HG03108 (cell line): Measurements from ENCODE around the gene RANBP3.
"Not testable (repeated sequence)": the region's sequence is repeated elsewhere in the genome, so short reads cannot be mapped to it uniquely, and the experiment has no call there.

Source experiments
- ATAC-seq: cut with Tn5 transposase; IDR thresholded peaks from one replicate; pipeline ENCODE4 v1.9.1; 2021; ENCODE audit warnings: moderate library complexity; ENCODE audit not compliant: unreplicated experiment

RANBP3 gene

DNA sequence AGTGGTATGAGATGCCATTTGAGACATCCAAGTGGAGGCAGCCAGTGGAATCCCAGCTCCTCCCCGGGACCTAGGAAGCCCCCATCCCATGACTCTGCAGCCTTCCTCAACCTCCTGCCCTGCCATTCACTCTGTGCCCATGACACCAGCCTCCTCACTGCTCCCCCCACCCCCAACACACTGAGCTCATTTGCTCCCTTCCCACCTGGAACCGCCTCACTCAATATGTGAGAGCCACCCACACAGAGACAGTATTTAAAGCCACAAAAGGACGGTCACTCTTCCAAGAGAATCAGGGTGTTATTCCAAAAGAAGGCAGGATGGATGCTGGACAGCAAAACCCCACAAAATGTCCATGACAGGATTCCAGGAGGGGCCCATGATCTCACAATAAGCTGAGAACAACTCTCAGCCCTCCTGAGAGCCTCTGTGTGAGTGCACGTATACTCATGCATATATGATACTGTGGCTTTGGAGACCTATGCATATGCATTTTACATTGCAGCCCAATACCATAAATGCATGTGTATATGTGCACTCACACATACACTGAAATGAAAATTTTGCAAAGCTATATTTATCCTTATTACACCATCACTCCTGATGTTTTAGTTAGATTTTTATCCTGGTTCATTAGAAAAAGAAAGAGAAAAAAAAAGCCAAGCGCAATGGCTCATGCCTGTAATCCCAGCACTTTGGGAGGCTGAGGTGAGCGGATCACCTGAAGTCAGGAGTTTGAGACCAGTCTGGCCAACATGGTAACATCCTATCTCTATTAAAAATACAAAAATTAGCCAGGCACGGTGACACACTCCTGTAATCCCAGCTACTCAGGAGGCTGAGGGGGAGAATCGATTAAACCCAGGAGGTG, 10.8 kb upstream of the RANBP3 start:
- no peak for ATAC-seq

DNA sequence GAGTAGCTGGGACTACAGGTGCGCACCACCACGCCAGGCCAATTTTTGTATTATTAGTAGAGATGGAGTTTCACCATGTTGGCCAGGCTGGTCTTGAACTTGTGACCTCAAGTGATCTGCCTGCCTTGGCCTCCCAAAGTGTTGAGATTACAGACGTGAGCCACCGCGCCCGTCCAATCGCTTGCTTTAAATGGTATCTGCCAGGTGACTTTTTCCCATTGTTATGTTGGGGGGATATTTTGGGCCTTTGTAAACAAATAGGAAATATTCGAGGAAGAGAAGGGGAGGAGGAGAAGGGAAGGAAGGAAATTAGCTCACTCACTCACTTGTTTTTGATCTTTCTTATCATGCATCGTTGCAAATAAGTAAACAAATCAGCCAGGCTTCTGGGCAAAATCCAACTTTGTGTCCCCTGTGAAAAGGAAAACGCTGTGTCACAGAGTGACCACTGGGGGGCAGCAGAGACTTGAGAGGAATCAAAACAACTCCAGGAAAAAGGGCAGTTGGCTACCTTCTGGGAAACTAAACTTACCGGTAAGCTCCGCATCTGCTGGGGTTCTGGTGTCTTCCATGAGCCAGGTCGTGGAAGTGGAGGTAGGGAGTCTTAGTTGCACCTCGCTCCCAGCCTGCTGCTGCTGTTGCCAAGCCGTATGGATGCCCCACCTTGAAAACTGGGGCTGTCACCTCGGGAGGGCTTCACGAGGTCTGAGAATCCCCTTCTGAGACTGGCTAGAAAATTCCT, 9.3 kb upstream of the RANBP3 start:
- no peak for ATAC-seq

DNA sequence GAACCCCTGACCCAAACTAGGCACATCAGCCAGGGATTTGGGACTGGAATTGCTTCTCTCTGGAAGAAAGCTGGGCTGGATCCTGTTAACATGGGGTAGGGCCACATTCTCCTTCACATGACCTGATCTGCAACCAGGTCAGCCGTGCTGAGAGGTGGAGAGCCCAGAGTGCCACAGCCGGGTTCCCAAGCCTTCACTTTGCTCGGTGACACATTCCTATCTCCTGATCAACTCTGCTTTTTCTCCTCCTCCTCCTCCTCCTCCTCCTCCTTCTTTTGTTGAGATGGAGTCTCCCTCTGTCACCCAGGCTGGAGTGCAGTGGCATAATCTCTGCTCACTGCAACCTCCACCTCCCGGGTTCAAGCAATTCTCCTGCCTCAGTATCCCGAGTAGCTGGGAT, 7.9 kb upstream of the RANBP3 start:
- not testable (repeated sequence) for ATAC-seq

DNA sequence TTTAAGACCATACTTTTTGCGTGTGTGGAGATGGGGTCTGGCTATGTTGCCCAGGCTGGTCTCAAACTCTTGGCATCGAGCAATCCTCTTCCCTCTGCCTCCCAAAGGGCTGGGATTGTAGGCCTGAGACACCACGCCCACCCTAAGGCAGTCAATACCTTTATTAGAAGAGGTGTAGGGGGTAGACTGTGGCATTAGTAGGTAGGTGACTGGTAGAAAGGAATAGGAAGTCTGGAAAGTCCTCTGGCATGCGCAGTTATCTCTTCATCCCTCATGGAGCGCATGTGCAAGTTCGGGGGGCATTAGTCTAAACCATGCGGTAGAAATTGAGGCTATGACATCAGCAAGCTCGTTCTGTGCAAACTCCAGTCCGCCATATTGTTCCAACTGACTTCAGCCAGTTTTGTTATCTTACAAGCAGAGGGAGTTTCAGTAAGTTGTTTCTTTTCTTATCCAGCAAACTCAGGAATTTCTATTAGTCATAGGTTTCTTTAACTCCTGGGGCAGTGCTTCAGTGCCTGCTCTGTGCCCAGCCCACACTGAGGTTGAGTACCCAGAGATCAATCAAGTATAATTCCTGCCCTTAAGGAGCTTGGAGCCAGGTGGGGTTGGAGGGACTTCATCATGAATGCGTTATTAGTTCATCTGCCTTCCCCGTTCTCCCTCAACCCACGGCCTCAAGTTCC, 7.3 kb upstream of the RANBP3 start:
- no peak for ATAC-seq

DNA sequence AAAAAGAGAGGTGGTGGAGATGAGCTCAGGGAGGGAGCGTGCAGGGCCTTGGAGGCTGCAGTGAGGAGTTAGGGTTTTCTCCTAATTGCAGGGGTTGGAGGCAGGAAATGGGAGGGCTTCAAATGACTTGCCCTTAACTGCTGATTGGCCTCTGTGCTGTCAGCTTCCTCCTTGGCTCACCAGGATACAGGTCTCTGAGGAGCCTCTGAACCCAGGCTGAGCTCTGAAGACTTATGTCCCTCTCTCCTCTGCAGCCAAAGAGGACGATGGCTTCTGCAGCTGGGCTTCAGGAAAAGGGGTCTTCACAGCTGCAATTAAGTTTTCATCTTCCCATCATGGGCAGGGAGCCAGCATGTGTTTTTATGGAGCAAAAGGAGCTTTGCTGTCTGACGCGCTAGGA, 6.7 kb upstream of the RANBP3 start:
- ATAC-seq = no peak

DNA sequence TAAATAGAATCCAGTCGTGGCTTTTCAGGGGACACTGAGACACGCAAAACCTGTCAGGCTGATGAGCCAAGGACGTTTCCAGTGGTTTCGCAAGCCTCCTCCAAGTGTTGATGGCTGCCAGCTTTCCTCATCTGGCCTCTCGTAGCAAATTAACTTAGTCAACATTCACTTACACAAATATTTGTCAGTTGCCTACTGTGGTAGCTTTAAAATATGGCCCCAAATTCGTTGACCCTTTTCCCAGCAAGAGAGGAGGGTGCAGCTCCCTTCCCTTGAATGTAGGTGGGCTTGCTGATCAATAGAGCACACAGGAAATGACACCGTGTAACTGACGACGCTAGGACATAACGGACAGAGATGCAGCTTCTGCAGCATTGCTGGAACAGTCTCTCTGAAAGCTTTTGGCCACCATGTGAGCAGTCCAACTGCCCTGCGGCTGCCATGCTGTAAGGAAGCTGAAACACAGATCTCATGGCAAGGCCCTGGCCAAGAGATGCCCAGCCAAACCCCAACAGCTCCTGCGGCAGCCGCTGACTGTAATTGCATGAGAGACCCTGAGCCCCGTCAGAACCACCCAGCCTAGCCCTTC, 5.5 kb upstream of the RANBP3 start:
- ATAC-seq = no peak

DNA sequence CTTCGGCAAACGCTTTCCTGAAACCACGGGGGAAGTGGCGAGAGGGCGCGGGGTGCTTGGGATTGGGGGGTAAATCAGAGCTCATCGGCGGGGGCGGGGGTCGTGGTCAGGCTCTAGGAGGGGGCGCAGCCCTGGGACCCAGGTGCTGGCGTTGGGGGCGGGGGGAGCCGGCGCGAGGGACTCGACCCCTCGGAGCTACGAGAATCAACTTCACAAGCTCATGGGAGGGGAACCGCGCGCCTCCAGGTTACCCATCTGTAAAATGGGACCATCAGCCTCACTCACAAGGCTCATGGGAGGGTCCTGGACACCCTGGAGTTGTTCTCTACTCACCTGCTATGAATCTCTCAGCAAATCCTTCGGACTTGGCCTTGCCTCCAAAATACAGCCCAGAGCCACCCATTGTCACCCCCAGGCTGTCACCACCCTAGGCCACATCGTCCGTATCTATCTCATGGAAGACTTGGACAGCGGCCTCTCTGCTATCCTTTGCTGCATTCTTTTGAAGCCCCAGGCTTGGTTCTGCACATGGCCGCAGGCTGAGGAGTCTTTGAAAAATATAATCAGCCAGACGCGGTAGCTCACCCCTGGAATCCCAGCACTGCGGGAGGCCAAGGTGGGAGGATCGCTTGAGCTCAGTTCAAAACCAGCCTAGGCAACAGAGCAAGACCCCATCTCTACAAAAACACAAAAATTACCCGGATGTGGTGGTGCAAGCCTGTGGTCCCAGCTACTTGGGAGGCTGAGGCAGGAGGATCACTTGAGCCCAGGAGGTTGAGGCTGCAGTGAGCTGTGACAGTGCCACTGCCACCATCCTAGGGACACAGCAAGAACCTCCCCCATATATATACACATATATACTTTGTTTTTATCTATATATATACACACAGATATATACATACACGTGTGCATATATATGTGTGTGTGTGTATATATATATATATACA, 939 bp upstream of the RANBP3 start:
- no peak for ATAC-seq

DNA sequence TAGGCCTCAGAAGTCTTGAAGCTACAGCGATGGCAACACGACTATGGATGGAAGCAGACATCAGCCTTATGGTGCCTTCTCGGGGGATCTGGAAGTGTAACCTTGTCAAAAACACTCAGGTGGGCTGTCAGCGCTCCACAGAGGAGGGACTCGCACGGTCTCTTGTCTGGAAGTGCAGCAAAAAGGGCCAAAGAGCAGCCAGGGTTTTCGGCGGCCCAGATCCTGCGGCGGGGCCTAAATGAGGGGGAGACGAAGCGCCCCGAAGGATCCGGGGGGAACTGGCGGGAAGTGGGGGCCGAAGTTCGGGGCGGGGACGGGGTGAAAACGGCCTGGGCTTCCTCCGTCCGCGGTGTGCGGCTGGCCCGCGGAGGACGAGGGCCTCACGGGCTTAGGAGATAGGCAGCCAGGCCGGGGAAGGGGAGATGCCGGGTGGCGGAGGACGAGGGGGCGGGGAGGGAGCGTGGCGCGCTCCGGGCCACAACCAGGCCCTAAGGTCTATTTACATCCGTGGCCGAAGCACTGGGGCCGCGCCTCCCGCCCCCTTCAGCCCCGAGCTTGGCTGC, 637 bp downstream of the RANBP3 start:
- no peak for ATAC-seq

DNA sequence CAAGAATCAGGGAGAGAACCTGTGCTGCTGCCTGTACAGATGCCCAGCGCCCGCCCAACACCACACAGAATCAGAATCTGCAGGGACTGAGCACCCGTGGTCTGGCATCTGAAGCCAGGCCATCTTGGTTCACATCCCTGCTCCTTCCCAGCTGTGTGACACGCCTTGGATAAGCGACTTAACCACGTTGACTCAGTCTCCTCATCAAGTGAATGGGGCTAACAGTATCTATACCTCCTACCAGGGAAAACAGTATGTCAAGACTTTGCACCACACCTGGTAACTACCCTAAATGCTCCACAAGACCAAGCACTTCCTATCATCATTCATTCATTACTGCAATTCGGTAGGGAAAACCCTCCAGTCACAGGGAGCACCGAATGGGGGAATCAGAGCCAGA, 1.2 kb downstream of the RANBP3 start:
- ATAC-seq = no peak

DNA sequence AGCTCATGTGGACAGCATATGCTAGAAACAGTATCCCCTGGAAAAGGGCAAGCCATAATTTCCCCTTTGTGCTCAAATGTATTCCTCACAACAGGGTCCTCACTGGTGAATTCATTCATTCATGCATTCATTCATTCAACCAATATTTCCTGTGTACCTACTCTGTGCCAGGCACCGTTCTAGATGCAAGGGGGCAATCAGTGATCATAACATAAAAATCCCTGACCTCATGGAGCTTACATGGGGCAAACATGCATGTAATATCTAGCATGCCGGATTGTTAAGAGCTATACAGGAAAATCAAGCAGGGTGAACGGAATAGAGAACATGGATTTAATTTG, 2.6 kb downstream of the RANBP3 start:
- ATAC-seq = no peak

DNA sequence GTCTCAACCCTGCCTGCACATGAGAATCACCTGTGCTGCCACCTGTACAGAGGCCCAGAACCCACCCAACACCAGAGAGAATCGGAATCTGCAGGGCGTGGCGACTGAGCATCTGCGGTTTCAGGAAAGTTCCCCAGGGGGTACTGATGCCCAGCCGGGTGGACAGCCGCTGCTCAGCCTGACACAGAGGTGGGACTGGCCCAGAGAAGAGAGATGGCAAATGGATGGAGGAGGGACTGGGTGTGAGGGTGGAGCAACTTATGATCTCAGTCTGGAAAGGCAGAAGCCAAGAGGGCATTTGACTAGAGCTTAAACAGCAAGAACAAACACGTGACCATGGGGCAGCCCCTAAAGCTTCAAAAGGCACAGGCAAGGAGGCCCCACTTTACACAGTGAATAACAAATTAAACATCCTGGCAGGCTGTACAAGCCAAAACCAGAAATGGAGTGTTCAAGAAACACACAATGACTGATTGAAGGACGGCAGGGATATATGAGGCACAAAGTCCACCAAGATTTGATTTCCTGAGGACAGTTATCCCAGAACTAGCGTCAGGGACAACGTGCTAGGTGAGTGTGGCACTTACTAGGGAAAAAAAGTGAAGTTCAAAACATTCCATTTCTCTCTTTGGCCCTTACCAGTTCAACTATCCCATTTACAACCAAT, 3.1 kb downstream of the RANBP3 start:
- no peak for ATAC-seq

DNA sequence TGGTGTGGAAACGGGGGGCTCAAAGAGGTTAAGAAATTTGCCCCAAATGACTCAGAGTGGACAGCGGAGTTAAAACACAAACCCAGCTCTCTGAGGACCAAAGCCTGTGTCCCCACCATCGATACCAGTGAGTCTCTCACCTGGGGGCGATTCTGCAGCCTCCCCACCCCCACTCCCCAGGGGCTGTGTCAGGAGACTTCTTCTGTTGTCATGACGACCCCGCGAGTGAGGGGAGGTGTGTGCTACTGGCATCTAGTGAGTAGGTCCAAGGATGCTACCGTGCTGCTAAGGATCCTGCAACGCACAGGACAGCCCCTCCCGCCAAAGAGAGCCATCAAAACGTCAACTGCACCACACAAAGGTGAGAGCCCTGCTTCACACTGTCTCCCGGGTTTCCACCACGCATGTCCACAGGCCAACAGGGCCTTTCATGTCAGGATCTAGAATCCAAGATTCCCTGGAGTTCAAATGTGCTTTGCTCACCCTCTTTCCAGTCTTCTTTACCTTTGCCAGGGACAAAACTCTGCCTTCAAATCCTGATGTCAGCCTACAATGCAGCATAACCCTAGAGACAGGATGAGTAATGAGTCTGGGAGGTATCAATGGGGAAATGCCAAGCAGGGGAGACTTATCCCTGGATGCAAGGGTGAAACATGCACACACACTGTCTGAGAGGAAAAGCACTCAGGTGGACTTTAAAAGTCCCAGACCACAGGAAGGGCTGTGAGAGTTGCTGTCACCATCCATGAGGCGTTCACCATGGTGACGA, 3.9 kb downstream of the RANBP3 start:
- no peak for ATAC-seq

DNA sequence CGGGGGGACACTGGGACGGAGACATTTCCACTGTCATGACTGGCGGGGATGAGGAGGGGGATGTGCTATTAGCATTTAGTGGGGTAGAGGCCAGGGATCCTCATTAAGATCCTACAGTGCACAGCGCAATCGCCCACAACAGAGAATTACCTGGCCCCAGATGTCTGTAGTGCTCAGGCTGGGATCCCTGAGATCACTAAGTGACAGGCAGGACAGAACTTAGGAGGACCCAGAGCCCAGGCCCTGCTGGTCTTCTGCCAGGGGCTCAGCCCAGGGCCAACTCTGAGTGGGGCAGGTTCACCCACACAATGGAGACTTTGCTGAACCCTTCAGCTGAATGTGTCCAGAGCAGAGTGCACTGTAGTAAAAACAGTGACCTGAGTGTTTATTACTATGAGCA, 4.6 kb downstream of the RANBP3 start:
- ATAC-seq = no peak

DNA sequence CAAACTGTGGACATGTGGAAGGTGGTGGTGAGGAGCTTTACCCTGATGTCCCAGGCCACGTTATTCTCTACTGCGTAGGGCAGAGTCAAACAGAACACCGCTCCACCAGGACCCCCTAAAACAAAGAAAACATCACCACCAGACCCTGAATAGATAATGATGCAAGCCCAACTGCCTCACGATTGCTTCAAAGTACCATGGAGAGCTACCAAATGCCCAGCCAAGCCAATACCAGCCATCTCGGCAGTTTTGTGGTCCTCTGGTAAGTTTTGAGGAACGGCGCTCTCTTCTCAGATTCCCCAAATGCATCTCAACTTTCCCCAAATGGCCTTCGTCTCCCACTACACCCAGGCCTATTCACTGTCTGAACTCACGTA, 5.6 kb downstream of the RANBP3 start:
- no peak for ATAC-seq

DNA sequence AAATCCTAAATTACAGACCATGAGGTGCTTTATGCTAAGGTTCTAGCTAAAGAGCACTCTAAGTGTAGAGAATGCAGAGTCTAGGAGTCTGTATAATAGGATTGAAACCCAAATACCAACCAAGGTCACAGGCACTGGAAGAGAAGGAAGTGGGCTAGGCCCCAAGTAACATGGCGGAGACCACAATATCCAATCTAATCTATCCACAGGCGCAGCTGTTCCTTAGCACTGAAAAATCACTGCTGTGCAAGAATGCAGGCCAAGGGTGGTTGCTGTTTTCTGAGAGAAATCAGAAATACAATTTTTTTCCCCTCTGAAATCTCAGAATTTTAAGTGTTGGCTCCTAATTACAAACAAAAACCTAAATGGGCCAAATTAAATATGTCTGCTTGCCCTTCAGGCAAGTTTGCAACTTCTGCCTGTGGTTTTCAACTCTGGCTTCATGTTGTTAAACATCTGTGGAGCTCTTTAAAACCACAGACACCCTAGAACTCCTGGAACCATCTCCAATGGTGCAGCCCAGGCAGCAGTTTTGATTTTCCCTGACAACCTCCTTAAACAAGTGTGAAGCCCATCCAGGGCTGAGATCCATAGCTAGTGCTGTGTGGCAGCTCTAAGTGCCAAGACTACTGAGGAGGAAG, 6.1 kb downstream of the RANBP3 start:
- no peak for ATAC-seq

DNA sequence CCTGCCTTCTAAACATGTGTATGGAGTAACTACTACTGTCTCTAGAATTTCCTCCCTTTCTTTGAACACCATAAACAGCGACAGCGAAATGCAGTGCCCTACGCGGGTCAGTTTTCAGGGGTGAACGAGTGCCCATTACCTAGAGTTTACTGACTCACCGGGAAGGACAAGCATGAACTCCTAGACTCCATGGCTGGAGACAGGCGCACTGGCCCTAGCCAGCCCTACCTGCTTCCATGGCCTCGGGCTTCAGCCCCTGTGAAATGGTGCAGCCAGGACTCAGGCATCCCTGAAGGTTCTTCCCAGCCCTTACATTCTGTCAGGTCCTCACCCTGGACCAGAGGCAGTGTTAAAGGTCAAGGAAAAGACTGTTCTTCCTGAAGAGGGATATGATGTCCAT, 8.5 kb downstream of the RANBP3 start:
- no peak for ATAC-seq

DNA sequence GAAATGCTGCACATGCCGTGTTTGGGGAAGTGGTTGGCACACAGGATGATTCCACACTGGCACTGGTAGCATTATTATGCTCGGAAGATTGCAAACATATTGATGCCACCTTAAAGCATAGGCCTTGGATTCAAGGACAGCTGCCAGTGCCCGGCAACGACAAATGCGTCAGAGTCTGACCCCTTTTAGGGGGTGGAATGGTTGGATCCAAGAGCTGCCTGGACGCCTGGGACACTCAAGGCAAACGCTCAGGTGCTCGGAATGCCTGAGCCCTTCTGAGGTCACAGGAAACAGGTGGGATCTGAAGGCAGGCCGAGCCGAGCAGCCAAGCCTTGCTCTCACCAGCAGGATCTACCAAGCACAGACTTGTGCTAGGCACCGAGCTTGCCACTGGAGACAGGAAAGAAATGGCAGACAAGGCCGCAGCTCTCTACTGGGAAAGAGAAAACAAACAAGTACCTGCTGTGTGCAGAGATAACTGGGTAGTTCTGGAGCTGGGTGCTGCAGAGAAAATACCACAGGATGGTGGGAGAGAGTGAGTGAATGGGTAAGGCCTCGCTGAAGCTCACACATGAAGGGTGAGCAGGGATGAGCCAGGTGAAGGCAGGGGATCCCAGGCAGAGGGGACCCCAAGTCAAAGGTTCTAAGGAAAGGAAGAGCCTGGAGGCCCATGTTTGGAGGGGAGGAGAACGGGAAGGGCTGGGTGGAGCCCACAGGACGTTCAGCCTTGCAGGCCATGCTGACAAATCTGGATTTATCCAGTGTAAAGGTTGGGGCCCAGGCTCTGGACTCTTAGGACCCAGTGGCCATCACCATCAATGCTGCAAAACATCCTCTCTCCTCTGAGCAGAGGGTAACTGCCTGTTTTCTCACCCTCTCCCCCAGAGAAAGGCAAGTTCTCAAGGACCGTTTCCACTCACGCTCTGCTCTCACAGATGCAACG, 9.2 kb downstream of the RANBP3 start:
- no peak for ATAC-seq
